ENCODE results near the gene ARHGDIG.

DNA sequence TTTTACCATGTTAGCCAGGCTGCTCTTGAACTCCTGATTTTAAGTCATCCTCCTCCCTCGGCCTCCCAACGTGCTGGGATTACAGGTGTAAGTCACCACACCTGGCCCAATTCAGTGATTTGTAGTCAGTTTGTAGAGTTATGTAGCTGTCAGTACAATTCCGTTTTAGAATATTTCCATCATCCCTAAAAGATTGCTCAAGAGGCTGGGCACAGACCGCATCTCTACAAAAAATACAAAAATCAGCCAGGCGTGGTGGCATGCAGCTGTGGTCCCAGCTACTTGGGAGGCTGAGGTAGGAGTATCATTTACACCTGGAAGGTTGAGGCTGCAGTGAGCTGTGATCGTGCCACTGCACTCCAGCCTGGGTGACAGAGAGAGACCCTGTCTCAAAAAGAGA lies 25.2 kb upstream of the ARHGDIG start:
- TF ChIP-seq GATA2 (IDR thresholded peaks at IDR 0.05; ENCODE audit: low read depth, low read length): no peak
- TF ChIP-seq GATA3 (IDR thresholded peaks at IDR 0.05; ENCODE audit: low read depth, low read length): no peak

Measured in SH-SY5Y (cell line).